Vagina (tissue), 2 donors: ENCODE data around the gene SMC3.

Experiments
- CTCF ChIP-seq, 3 experiments: fragments of 450-650 bp in 2 of 3; fragments of 200-600 bp in 1 of 3; sonication (generic) in 1 of 3; IDR thresholded peaks; one replicate each; pipeline ENCODE4 v1.5.1; 2017 to 2019; ENCODE audit warnings: antibody characterized with exemption in 3 of 3, mild to moderate bottlenecking in 2 of 3, moderate library complexity in 2 of 3
- POLR2A ChIP-seq, 2 donors: fragments of 450-650 bp; IDR thresholded peaks; one replicate each; pipeline ENCODE4 v1.6.1; 2017; ENCODE audit warnings: antibody characterized with exemption in 2 of 2, mild to moderate bottlenecking in 2 of 2, moderate library complexity in 2 of 2
- POLR2AphosphoS5 ChIP-seq, 2 donors: sonication (generic); formaldehyde crosslinking; IDR thresholded peaks; one replicate each; pipeline ENCODE4 v1.9.0; 2017; ENCODE audit warnings: antibody characterized with exemption in 2 of 2, mild to moderate bottlenecking in 2 of 2, low read depth in 1 of 2; ENCODE audit not compliant: insufficient read depth in 1 of 2

- no peak for TF ChIP-seq CTCF (IDR thresholded peaks at IDR 0.05)
- TF ChIP-seq POLR2AphosphoS5 (IDR thresholded peaks at IDR 0.05; ENCODE audit: insufficient read depth in 1 of 2, low read depth in 1 of 2), result no peak
- TF ChIP-seq POLR2A (IDR thresholded peaks at IDR 0.05), result no peak
Observed at GRCh38 chr10:110651044-110651958, 83.8 kb downstream of the SMC3 start.
